ENCODE results near the gene SIK2.
A peak's percentile ranks its signal among the peaks of the same experiment; 100 is the strongest.

- TF ChIP-seq POLR2AphosphoS5 (IDR thresholded peaks at IDR 0.05) = peak in 2 of 3 donors; percentile 31 to 55
- TF ChIP-seq CTCF (IDR thresholded peaks at IDR 0.05 in 8 of 11, conservative IDR thresholded peaks at IDR 0.05 in 3 of 11) = no peak
Observed at GRCh38 chr11:111723595-111723994, 121.3 kb downstream of the SIK2 start.

Measured in spleen (tissue), 7 donors.